SK-N-SH (cell line): ENCODE measurements around the gene SRGAP1. TPM values are rescaled to one million over a fixed set of nuclear protein-coding genes. Genes with fewer than 3 reads are reported as not detected.

Experiments
- CTCF ChIA-PET: fragments of 300-600, 350-600 bp; formaldehyde crosslinking; extraction: SDS; loops from one replicate; lab custom pipeline; 2021; lab: Yijun Ruan, JAX
- POLR2A ChIA-PET: fragments of 350-600 bp; sonication (Branson Sonifier 250); formaldehyde crosslinking; extraction: SDS; loops from one replicate; lab custom pipeline; 2020; ENCODE audit warnings: antibody characterized with exemption, inconsistent platforms; lab: Yijun Ruan, JAX
- DNase-seq: peaks from one replicate; pipeline ENCODE4 v3.0.0; 2012
- H2AFZ ChIP-seq: fragments of 200-600 bp; sonication (generic); 2 replicates; pipeline ENCODE4 v1.8.1; 2016; ENCODE audit warnings: antibody characterized with exemption, mild to moderate bottlenecking, low read depth
- H3F3A ChIP-seq: fragments of 200-600 bp; sonication (generic); replicated peaks from 2 replicates; pipeline ENCODE3; 2016; ENCODE audit warnings: antibody characterized with exemption, mild to moderate bottlenecking; ENCODE audit not compliant: insufficient read depth
- H3K27ac ChIP-seq, 2 experiments: fragments of 200-500 bp in 1 of 2; fragments of 200-600 bp in 1 of 2; sonication (Bioruptor generic) in 1 of 2; sonication (generic), shearing (Covaris generic) in 1 of 2; 2 replicates each; pipeline versions ENCODE4 v1.5.1 to v1.6.1; 2014 to 2016; ENCODE audit warnings: low read depth in 2 of 2, inconsistent platforms in 1 of 2, low read length in 1 of 2, mild to moderate bottlenecking in 1 of 2, mixed read lengths in 1 of 2
- H3K27me3 ChIP-seq: fragments of 200-600 bp; sonication (generic), shearing (Covaris generic); 2 replicates; pipeline ENCODE4 v1.6.1; 2016; ENCODE audit warnings: mixed run types; ENCODE audit not compliant: insufficient read depth
- H3K36me3 ChIP-seq, 2 experiments: fragments of 200-500 bp in 1 of 2; fragments of 200-600 bp in 1 of 2; sonication (Bioruptor generic) in 1 of 2; sonication (generic) in 1 of 2; replicated peaks in 1 of 2; 2 replicates each; pipeline versions ENCODE3 to v1.5.1; 2014 to 2016; ENCODE audit warnings: low read length in 1 of 2, mild to moderate bottlenecking in 1 of 2; ENCODE audit not compliant: insufficient read depth in 2 of 2, control insufficient read depth in 1 of 2
- H3K4me1 ChIP-seq, 2 experiments: fragments of 200-500 bp in 1 of 2; fragments of 200-600 bp in 1 of 2; sonication (Bioruptor generic) in 1 of 2; sonication (generic), shearing (Covaris generic) in 1 of 2; 2 replicates each; pipeline versions ENCODE4 v1.5.1 to v1.6.1; 2014 to 2016; ENCODE audit warnings: low read depth in 1 of 2, low read length in 1 of 2, mixed run types in 1 of 2; ENCODE audit not compliant: insufficient read depth in 2 of 2, control insufficient read depth in 1 of 2
- H3K4me2 ChIP-seq: fragments of 200-600 bp; sonication (generic), shearing (Covaris generic); 2 replicates; pipeline ENCODE4 v1.6.1; 2017; ENCODE audit warnings: mixed run types
- H3K4me3 ChIP-seq, 2 experiments: fragments of 200-500 bp in 1 of 2; fragments of 200-600 bp in 1 of 2; sonication (Bioruptor generic) in 1 of 2; sonication (generic), shearing (Covaris generic) in 1 of 2; 2 replicates each; pipeline versions ENCODE4 v1.5.1 to v1.8.1; 2014 to 2016; ENCODE audit warnings: low read depth in 2 of 2, inconsistent platforms in 1 of 2, low read length in 1 of 2, mild to moderate bottlenecking in 1 of 2, mixed read lengths in 1 of 2, moderate library complexity in 1 of 2
- H3K79me2 ChIP-seq: fragments of 200-600 bp; sonication (generic); 2 replicates; pipeline ENCODE4 v1.8.1; 2017; ENCODE audit warnings: mild to moderate bottlenecking; ENCODE audit not compliant: insufficient read depth
- H3K9ac ChIP-seq: fragments of 200-600 bp; sonication (generic); 2 replicates; pipeline ENCODE4 v1.6.1; 2017; ENCODE audit warnings: mixed run types
- H3K9me2 ChIP-seq: fragments of 200-600 bp; sonication (generic); 2 replicates; pipeline ENCODE4 v1.6.1; 2017; ENCODE audit warnings: mixed run types
- H3K9me3 ChIP-seq: fragments of 200-600 bp; sonication (generic); 2 replicates; pipeline ENCODE4 v1.6.1; 2017; ENCODE audit warnings: mixed run types, mild to moderate bottlenecking, moderate library complexity
- H4K20me1 ChIP-seq: fragments of 200-600 bp; sonication (generic); 2 replicates; pipeline ENCODE4 v1.6.1; 2017; ENCODE audit warnings: mild to moderate bottlenecking, mixed run types; ENCODE audit not compliant: insufficient read depth
- CTCF ChIP-seq: fragments of 200-600 bp; sonication (generic); IDR thresholded peaks from 2 replicates; pipeline ENCODE4 v1.6.1; 2017; ENCODE audit warnings: antibody characterized with exemption, mild to moderate bottlenecking, moderate library complexity
- GABPA ChIP-seq: IDR thresholded peaks from 2 replicates; pipeline ENCODE4 v1.4.0; 2012; ENCODE audit warnings: low read depth, mild to moderate bottlenecking
- JUND ChIP-seq: IDR thresholded peaks from 2 replicates; pipeline ENCODE4 v1.4.0; 2012
- PBX3 ChIP-seq: IDR thresholded peaks from 2 replicates; pipeline ENCODE4; 2012
- USF2 ChIP-seq: fragments of 150-350 bp; IDR thresholded peaks from 2 replicates; pipeline ENCODE4 v1.6.1; 2017; ENCODE audit warnings: antibody characterized with exemption, low read length, low read depth, borderline replicate concordance
- WGBS: methylation state at CpG from one replicate; pipeline ENCODE4 v1.1.6; 2017; ENCODE audit warnings: low lambda C conversion rate; 5-methylcytosine and 5-hydroxymethylcytosine counted together
- polyA plus RNA-seq, 3 experiments: library from polyadenylated mRNA; depleted of rRNA; stranded (reverse); fragments of >200 nt; gene quantifications; 2 replicates each; pipeline ENCODE4 v1.2.3, GENCODE V29; 2012

SRGAP1 gene
- polyA plus RNA-seq, 1 of the 3 experiments (the other 2 are of a cell fraction) = 2.6 TPM

GRCh38 chr12:63805704-63806672 is 38.5 kb upstream of the SRGAP1 start:
- POLR2A ChIA-PET = no interaction called here
- CTCF ChIA-PET = interaction anchor here (0.7 to 1.1 kb wide), 2 partner anchors 20 to 451 kb away, joined by 3 to 4 read pairs; no protein-coding TSS in a partner anchor
- H4K20me1 ChIP-seq = no peaks in the 10 kb centered on the region

More at GRCh38 chr12:63805704-63806672, 38.5 kb upstream of the SRGAP1 start:
- Histone ChIP-seq H3K4me1 (no peaks in the 10 kb centered on the region), H3K9ac (no peak overlapping the region), H3F3A (no peaks in the 10 kb centered on the region), H3K27me3 (no peaks in the 10 kb centered on the region), H3K4me3 (no peak overlapping the region), H2AFZ (no peak overlapping the region), H3K36me3 (peaks cover 3 to 7% of the 10 kb centered on the region in 2 experiments), H3K4me2 (no peak overlapping the region), H3K79me2 (no peaks in the 10 kb centered on the region), H3K27ac (no peak overlapping the region), H3K9me3 (no peaks in the 10 kb centered on the region), H3K9me2 (no peaks in the 10 kb centered on the region)
- no peak for TF ChIP-seq CTCF
- TF ChIP-seq PBX3 = no peak
- TF ChIP-seq JUND = no peak
- TF ChIP-seq USF2 = no peak
- TF ChIP-seq GABPA = no peak
- no peak for DNase-seq
- WGBS = 83% methylated on average over 3 of the region's 3 CpGs
